DND-41 (cell line): ENCODE results near the gene RGCC.

ENCODE experiments used
- CTCF ChIP-seq: IDR thresholded peaks from 2 replicates; pipeline ENCODE4 v1.5.1; 2012; ENCODE audit warnings: borderline replicate concordance, low read length, moderate library complexity, mild to moderate bottlenecking; ENCODE audit not compliant: poor library complexity, severe bottlenecking; ENCODE audit errors: extremely low read depth
- EZH2 ChIP-seq: IDR thresholded peaks from 3 replicates; pipeline ENCODE4 v1.6.1; 2012; ENCODE audit warnings: borderline replicate concordance, low read depth, mild to moderate bottlenecking, moderate library complexity, low read length, inconsistent platforms; ENCODE audit not compliant: severe bottlenecking

DNA sequence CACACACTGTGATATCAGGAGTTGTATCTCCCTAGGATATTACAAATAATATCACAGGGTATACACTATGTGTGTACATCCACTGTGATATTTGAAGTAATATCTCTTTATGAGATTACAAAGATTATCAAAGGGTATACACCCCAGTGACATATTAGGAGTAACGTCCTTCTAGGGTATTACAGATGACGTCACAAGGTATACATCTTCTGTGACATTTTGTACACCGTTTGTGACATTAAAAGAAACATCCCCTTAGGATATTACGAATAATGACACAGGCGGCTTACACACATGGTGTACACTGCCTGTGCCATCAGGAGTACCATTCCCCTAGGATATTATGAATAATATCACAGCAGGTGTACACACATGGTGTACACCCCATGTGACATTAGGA lies 13.4 kb upstream of the RGCC start:
- no peak for TF ChIP-seq EZH2
- no peak for TF ChIP-seq CTCF
